ENCODE data around the gene MYO5B.
"Not testable (repeated sequence)": the region's sequence is repeated elsewhere in the genome, so short reads cannot be mapped to it uniquely, and the experiment has no call there.

Gene MYO5B

GRCh38 chr18:49846718-49847470, 348.1 kb downstream of the MYO5B start:
- DNase-seq = peak; percentile 44

GRCh38 chr18:49846361-49846662, 348.6 kb downstream of the MYO5B start:
- DNase-seq = no peak

GRCh38 chr18:49845629-49846360, 349.2 kb downstream of the MYO5B start:
- no peak for DNase-seq

- no peak for DNase-seq
Observed at GRCh38 chr18:49844903-49845302, 350.0 kb downstream of the MYO5B start.

- no peak for DNase-seq
Observed at GRCh38 chr18:49843778-49844625, 350.9 kb downstream of the MYO5B start.

GRCh38 chr18:49843131-49843530, 351.8 kb downstream of the MYO5B start:
- DNase-seq = no peak

- DNase-seq = no peak
Observed at GRCh38 chr18:49842656-49843055, 352.3 kb downstream of the MYO5B start.

GRCh38 chr18:49841236-49842217, 353.4 kb downstream of the MYO5B start:
- no peak for DNase-seq

- no peak for DNase-seq
Observed at GRCh38 chr18:49839012-49839411, 355.9 kb downstream of the MYO5B start.

GRCh38 chr18:49838381-49838780, 356.6 kb downstream of the MYO5B start:
- DNase-seq = no peak

- DNase-seq = no peak
Observed at GRCh38 chr18:49837889-49838288, 357.1 kb downstream of the MYO5B start.

GRCh38 chr18:49837316-49837835, 357.6 kb downstream of the MYO5B start:
- not testable (repeated sequence) for DNase-seq

GRCh38 chr18:49835405-49835804, 359.5 kb downstream of the MYO5B start:
- DNase-seq = no peak

- DNase-seq = no peak
Observed at GRCh38 chr18:49834258-49834657, 360.7 kb downstream of the MYO5B start.

GRCh38 chr18:49833814-49834213, 361.1 kb downstream of the MYO5B start:
- no peak for DNase-seq

- DNase-seq = no peak
Observed at GRCh38 chr18:49832221-49832647, 362.7 kb downstream of the MYO5B start.

- DNase-seq = no peak
Observed at GRCh38 chr18:49827996-49828395, 367.0 kb downstream of the MYO5B start.

- no peak for DNase-seq
Observed at GRCh38 chr18:49819823-49820671, 374.9 kb downstream of the MYO5B start.

- no peak for DNase-seq
Observed at GRCh38 chr18:49819071-49819662, 375.8 kb downstream of the MYO5B start.

- no peak for DNase-seq
Observed at GRCh38 chr18:49817947-49818346, 377.0 kb downstream of the MYO5B start.

GRCh38 chr18:49815927-49816326, 379.0 kb downstream of the MYO5B start:
- DNase-seq = no peak

All from NCI-H1092 treated with DMSO at 0.1 percent for 48 hours (cell line).